ENCODE measurements around the gene CREG2.

- TF ChIP-seq SIN3A (IDR thresholded peaks at IDR 0.05; ENCODE audit: borderline replicate concordance, insufficient read depth, low read length) (no peak), POLR2AphosphoS5 (IDR thresholded peaks at IDR 0.05; ENCODE audit: low read depth, low read length) (no peak)
Measured at GRCh38 chr2:101337877-101338276, 49.4 kb downstream of the CREG2 start.
